Spleen (tissue), 7 donors: ENCODE data around the gene GRK3.

ENCODE experiments used
- CTCF ChIP-seq, 11 experiments: fragments of 200-600 bp in 7 of 11; fragments of 450-650 bp in 4 of 11; sonication (generic) in 4 of 11; IDR thresholded peaks in 8 of 11; conservative IDR thresholded peaks in 3 of 11; 1 replicate in 7 of 11; 2 replicates in 4 of 11; pipeline versions ENCODE4 v1.4.0 to v1.8.0; 2016 to 2021; ENCODE audit warnings: antibody characterized with exemption in 11 of 11, inconsistent platforms in 4 of 11, mild to moderate bottlenecking in 1 of 11
- POLR2A ChIP-seq, 3 donors: fragments of 450-650 bp; IDR thresholded peaks; one replicate each; pipeline ENCODE4 v1.5.1; 2017; ENCODE audit warnings: antibody characterized with exemption in 3 of 3, mild to moderate bottlenecking in 1 of 3
- donor health status: DM: no; HTN: no; CAD: no; lungs with moderate emphysema.
- donor health status: DM: no; HTN: no; CAD: no.
- donor health status: DM: no; HTN: no; CAD: no.

- TF ChIP-seq CTCF (IDR thresholded peaks at IDR 0.05 in 8 of 11, conservative IDR thresholded peaks at IDR 0.05 in 3 of 11) (no peak), POLR2A (IDR thresholded peaks at IDR 0.05) (no peak)
These were observed 18.2 kb upstream of the GRK3 start for GRCh38 chr22:25546242-25546641.
